BJ (cell line): Measurements from ENCODE around the gene SHTN1. TPM values are rescaled to one million over a fixed set of nuclear protein-coding genes. Genes with fewer than 3 reads are reported as not detected.

Source experiments
- CTCF ChIA-PET: fragments of 350-600 bp; formaldehyde crosslinking; extraction: SDS; loops from one replicate; lab custom pipeline; 2021; ENCODE audit warnings: antibody characterized with exemption, inconsistent platforms; lab: Yijun Ruan, JAX
- POLR2A ChIA-PET: fragments of 300-600 bp; sonication (Branson Sonifier 250); formaldehyde crosslinking; extraction: SDS; loops from one replicate; lab custom pipeline; 2021; ENCODE audit warnings: antibody characterized with exemption; lab: Charles Lee
- DNase-seq: peaks from one replicate; pipeline ENCODE4 v3.0.0-alpha.2; 2011; ENCODE audit warnings: low read depth
- H3K27me3 ChIP-seq: 2 replicates; pipeline ENCODE4 v1.6.0; 2011; ENCODE audit warnings: low read length; ENCODE audit not compliant: control insufficient read depth, insufficient read depth
- H3K36me3 ChIP-seq: 2 replicates; pipeline ENCODE4 v1.5.1; 2011; ENCODE audit warnings: low read length; ENCODE audit not compliant: control insufficient read depth, insufficient read depth
- H3K4me3 ChIP-seq: 2 replicates; pipeline ENCODE4 v1.5.1; 2011; ENCODE audit warnings: low read depth, mild to moderate bottlenecking, control low read depth, low read length
- polyA plus RNA-seq: library from polyadenylated mRNA; depleted of rRNA; stranded (reverse); fragments of >200 nt; gene quantifications from 2 replicates; pipeline ENCODE4 v1.2.3, GENCODE V29; 2011
- TF ChIP-seq, protein P1 (sequence below): IDR thresholded peaks from 2 replicates; pipeline ENCODE4 v1.5.1; 2011; ENCODE audit warnings: low read depth, mild to moderate bottlenecking, control low read depth, inconsistent platforms, low read length, moderate library complexity; ENCODE audit not compliant: insufficient read depth

SHTN1 gene
- polyA plus RNA-seq, 1 experiment, result 2.8 TPM

DNA sequence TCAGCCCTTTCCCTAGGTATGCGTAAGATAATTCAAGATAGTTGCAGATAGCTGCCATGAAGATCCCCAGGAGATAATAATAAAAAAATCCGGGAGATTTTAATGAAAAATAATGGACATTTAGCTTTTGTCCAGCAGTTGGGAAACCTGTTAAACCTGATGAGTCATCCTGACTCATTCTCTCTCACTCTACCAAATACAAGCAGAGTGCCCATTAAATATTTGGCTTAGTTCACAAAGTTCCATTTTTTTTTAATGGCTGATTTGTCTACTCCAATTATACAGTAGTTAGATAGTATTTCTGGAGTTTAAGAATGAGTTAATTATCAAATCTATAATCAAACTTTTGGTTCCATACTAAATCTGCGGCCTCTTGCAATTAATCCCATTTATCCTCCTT lies 2.1 kb upstream of the SHTN1 start:
- peak; percentile 54 for DNase-seq
- ChIA-PET CTCF (no interaction called here), POLR2A (no interaction called here)
- Histone ChIP-seq H3K4me3 (no peak overlapping the region), H3K36me3 (no peaks in the 10 kb centered on the region), H3K27me3 (no peaks in the 10 kb centered on the region)
- TF ChIP-seq, protein P1, sequence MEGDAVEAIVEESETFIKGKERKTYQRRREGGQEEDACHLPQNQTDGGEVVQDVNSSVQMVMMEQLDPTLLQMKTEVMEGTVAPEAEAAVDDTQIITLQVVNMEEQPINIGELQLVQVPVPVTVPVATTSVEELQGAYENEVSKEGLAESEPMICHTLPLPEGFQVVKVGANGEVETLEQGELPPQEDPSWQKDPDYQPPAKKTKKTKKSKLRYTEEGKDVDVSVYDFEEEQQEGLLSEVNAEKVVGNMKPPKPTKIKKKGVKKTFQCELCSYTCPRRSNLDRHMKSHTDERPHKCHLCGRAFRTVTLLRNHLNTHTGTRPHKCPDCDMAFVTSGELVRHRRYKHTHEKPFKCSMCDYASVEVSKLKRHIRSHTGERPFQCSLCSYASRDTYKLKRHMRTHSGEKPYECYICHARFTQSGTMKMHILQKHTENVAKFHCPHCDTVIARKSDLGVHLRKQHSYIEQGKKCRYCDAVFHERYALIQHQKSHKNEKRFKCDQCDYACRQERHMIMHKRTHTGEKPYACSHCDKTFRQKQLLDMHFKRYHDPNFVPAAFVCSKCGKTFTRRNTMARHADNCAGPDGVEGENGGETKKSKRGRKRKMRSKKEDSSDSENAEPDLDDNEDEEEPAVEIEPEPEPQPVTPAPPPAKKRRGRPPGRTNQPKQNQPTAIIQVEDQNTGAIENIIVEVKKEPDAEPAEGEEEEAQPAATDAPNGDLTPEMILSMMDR, result no peak

DNA sequence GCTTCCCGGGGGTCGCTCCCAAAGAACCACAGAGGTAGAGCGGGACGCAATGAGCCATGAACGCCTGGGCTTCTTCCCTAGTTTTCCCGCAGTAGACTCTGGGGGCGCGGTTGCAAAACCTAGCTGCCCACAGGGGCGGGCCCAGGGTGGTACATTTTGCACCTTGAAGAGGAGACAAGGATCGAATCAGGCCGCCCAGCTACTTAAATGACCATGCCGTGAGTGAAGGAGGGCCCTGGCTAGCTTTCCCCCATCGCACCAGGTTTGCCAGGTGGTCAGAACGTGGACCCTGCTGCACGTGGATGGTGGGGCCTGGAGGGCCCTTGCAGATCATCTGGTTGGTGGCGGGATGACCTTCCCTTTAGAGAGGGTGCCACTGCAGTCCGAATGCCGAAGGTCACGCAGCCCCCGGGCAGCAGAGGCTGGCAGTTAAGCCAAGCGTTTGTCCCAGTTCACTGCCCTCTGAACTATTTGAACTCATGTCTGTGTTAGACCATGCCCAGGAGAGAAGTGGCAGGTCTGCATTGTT lies 604 bp upstream of the SHTN1 start:
- Histone ChIP-seq H3K27me3 (no peaks in the 10 kb centered on the region), H3K4me3 (peak overlapping the region; percentile 87), H3K36me3 (no peaks in the 10 kb centered on the region)
- TF ChIP-seq, protein P1, result no peak
- CTCF ChIA-PET, result no interaction called here
- no peak for DNase-seq
- POLR2A ChIA-PET, result no interaction called here

DNA sequence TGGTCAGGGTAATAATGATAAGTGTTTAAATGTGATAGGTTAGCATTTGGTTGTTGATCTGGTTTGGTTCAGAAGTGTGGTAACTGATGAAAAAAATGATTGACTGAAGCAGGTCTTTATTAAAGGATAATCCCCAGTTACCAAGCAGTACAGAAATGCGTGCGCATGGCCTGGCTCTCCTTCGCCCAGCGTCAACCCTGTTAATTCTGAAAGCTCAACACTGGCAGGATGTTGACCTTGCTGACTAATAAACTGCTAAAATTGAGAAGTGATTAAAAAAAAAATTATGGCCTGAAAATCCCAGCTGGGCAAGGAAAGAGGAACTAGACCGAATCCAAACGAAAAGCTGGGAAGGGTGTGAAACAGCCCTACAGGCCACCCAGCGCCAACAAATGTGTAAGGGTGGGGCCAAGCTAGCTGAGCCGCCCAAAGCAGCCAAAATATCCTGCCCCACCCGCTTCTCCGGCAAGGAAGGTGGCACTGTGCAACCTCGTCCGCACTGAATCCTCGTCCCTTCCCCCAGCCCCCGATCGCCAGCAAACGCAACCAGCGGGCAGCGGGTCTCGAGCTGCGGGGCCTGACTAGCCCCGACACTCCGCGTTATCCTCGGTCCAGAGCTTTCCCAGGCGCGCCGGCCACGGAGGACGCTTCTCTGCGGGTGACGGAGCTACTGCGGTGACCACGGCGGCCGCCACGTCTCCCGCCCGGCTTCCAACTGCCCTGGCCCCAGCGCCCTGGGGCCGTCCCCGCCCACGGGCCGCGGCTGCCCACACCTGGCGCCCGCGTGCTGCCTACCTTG lies 561 bp downstream of the SHTN1 start:
- TF ChIP-seq, protein P1, result no peak
- Histone ChIP-seq H3K4me3 (peak overlapping the region; percentile 87), H3K27me3 (no peaks in the 10 kb centered on the region), H3K36me3 (no peaks in the 10 kb centered on the region)
- CTCF ChIA-PET, result interaction anchor here (1.0 to 1.4 kb wide), 3 partner anchors 23 to 164 kb away, joined by 3 read pairs; no protein-coding TSS in a partner anchor
- no peak for DNase-seq
- POLR2A ChIA-PET, result no interaction called here

DNA sequence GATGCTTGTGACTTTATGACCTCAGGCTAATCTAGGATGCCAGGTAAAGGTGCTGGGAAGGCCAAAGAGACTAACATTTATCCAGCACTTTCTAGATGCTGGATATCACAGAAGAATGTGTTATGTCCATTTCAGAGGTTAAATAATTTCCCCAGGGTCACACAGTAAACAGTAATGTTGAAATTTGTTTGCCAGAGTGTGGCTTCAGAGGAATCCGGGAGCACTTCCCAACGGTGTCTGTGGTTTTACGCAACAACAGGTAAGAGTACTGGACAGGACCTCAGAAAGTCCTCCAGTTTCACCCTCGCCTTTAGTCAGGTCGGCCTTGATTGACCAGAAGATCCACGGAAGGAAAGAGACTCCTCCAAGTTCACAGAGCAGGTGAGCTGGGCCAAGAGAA lies 1.7 kb downstream of the SHTN1 start:
- TF ChIP-seq, protein P1, result no peak
- H3K4me3 ChIP-seq, result no peak overlapping the region
- ChIA-PET POLR2A (no interaction called here), CTCF (interaction anchor here (1.4 kb wide), 1 partner anchor 165 kb away, joined by 3 read pairs; no protein-coding TSS in a partner anchor)
- no peaks in the 10 kb centered on the region for H3K36me3 ChIP-seq
- no peaks in the 10 kb centered on the region for H3K27me3 ChIP-seq
- DNase-seq, result no peak

DNA sequence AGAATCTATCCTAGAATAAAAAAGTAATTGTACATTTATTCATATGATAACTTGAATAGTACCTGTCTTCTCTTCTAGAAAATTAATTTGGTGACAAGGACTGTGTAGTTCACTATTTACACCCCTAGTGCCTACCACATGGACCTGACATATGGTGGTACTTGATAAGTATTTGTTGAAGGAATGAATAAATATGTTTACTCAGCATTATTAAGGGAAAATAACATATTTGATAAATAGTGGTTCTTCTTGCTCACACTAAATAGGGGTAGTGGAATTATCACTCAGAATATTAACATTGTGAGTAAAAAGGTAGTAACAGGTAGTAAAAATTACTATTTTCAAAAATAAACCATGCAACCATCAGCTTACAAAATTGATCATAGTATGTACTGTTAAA lies 2.8 kb downstream of the SHTN1 start:
- Histone ChIP-seq H3K4me3 (no peak overlapping the region), H3K36me3 (no peaks in the 10 kb centered on the region), H3K27me3 (no peaks in the 10 kb centered on the region)
- TF ChIP-seq, protein P1, result no peak
- DNase-seq, result no peak
- ChIA-PET POLR2A (no interaction called here), CTCF (no interaction called here)
